GM18858 (cell line): ENCODE measurements around the gene GCN1.
"Not testable (repeated sequence)": the region's sequence is repeated elsewhere in the genome, so short reads cannot be mapped to it uniquely, and the experiment has no call there.

Source experiments
- ATAC-seq: cut with Tn5 transposase; IDR thresholded peaks from one replicate; pipeline ENCODE4 v1.9.1; 2021; ENCODE audit not compliant: unreplicated experiment

GCN1 gene

GRCh38 chr12:120215766-120216735 is 21.5 kb upstream of the GCN1 start:
- no peak for ATAC-seq

- ATAC-seq = no peak
Observed at GRCh38 chr12:120215357-120215735, 20.8 kb upstream of the GCN1 start.

DNA sequence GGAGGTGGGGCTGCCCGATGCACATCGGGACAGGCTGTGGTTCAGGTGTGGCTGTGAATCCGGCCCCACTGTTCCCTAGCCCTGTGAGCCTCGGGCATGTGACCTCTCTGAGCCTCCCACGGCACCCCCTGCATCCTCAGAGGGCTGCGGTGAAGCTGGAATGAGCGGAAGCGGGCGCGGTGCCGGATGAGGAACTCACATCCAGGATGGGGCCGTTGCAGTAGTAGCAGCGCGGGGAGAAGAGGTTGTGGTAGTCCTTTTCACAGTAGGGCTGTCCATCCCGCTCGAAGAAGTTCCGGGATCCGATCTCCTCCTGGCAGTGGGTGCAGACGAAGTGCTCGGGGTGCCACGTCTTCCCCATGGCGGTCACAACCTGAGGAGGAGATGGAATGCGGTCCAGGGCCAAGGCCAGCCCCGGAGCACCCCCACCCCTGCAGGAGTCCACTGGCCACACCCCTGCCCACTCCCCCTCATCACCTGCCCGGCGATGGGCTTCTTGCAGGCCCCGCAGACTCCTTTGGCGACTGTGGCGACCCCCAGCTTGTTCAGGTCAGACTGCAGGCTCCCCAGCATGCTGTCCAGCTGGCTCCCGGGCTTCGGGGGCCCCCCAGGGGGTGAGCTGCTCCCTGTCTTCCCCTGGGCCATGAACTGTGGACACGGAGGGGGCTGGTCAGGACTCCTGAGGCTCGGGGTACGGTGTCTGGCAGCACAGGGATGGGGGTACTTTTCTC is 20.3 kb upstream of the GCN1 start:
- no peak for ATAC-seq

- ATAC-seq = no peak
Observed at GRCh38 chr12:120213758-120214157, 19.2 kb upstream of the GCN1 start.

- ATAC-seq = not testable (repeated sequence)
Observed at GRCh38 chr12:120213182-120213581, 18.7 kb upstream of the GCN1 start.

GRCh38 chr12:120212301-120212700 is 17.8 kb upstream of the GCN1 start:
- ATAC-seq = no peak

DNA sequence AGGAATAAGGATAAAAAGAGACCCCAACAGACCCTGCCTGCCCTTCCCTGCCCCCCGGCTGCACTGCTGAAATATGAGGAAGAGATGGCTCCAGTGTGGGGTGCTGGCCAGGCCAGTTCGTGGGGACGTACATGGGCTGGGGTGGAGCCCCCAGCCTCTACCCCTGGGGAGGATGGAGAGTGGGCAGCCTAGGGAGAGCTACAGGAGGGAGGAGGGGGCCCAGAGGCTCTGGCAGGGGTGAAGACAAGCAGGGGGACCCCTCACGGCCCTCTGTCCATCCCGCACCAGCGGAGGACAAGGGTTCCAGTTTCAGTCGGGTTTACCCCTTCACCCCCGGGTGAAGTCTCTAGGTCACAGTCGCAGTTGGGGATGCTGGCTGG is 17.4 kb upstream of the GCN1 start:
- no peak for ATAC-seq

GRCh38 chr12:120211243-120211903 is 16.9 kb upstream of the GCN1 start:
- no peak for ATAC-seq

DNA sequence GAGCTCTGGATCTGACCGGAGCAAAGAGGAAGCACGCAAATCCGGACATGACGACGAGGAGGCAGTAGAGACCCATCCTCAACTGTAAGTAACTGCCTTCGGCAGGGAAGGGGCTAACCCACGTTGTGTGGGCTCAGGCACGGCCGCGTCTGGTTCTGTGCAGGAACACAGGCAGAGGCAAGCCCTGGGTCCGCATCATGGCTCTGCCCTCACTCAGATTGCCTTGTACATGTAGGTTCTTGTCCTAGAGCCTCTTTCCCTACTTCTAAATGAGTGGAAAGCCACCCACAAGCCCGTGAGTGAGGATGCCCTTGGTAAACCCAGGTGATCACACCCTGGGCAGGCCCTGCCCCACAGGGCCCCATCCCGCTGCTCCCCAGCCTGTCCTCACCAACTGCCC is 15.3 kb upstream of the GCN1 start:
- no peak for ATAC-seq

- ATAC-seq = no peak
Observed at GRCh38 chr12:120207227-120207626, 12.7 kb upstream of the GCN1 start.

DNA sequence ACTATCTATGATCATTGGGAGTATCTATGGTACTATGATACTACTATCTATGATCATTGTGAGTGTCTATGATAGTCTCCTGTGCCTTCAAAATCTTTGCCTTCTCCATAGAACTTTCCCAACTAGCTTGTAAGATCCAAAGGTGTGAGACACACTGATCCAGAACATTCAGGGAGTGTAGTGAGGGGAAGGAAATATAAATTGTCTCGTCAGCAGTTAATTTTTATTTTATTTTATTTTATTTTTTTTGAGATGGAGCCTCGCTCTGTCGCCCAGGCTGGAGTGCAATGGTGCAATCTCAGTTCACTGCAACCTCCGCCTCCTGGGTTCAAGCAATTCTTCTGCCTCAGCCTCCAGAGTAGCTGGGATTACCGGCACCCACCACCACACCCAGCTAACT is 12.3 kb upstream of the GCN1 start:
- not testable (repeated sequence) for ATAC-seq

DNA sequence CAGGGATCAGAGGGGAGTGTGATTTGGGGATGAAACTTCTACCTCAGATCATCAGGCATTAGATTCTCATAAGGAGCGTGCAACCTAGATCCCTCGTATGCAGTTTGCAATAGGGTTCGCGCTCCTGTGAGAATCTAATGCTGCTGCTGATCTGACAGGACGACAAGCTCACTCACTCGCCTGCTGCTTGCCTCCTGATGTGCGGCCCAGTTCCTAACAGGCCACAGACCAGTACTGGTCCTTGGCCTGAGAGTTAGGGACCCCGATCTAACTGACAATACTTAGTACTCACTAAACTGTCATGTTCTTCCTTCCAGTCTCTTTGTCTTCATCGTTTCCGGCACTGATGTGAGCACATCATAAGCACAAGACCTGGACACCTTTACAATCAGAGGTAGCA is 11.7 kb upstream of the GCN1 start:
- ATAC-seq = no peak

- ATAC-seq = no peak
Observed at GRCh38 chr12:120204171-120204570, 9.7 kb upstream of the GCN1 start.

DNA sequence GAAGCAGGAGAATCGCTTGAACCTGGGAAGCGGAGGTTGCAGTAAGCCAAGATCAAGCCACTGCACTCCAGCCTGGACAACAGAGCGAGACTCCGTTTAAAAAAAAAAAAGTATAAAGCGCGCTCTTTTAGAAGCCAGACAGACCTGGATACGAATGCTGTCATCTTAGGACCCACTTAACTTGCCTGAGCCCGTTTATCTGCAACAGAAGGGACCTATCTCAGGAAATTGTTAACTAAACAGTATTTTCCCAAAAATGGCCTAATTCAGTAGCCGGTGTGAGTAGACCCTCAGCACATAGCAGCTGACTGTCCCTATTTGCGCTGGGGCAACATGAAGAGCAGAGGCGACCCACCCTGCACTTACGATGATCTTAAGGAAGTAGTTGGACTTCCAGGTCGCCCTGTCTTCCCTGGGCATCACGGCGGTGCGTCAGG is 5.9 kb upstream of the GCN1 start:
- ATAC-seq = no peak

DNA sequence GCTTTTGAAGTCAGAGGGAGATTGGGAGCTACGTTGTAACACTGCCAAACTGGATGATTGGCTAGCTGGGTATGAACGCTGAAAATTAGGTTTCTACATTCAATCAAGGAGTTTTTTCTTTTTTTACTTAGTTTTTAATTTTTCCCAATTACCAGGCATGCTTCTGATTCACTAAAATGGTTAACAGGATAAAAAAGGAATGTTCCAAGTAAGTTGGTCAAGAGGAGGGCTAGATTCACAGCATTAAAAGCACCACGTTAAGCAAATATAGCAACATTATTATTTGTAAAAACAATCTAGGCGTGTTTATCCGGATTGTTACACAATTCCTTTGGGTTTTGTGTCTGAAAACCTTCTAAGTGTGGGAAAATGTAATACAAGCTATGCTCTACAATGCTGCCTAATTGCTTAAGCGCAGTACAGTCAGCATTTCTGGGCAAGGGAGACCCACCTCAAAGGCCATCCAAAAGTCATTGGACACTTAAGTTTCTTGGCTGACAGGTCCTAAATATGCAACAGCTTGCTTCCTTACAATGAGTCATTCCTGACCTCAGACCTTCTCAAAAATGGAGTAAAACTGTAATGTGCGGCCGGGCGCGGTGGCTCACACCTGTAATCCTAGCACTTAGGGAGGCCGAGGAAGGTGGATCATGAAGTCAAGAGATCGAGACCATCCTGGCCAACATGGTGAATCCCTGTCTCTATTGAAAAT is 5.2 kb upstream of the GCN1 start:
- ATAC-seq = no peak

DNA sequence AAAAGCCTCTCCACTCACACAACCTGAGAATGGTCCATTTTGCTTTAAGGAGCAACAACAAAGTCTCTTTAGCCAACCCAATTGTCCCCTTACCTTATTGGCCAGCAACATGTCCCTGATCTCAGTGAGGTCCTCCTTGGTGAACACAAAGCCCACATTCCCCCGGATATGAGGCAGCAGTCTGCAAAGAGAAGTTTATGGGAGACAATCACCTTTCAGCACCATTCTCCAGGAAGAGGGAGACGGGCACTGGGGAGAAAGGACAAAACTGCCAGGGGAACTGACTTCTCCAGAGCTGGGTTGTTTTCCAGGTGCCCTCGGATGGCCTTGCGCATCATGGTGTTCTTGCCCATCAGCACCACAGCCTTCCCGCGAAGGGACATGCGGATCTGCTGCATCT is 4.5 kb upstream of the GCN1 start:
- no peak for ATAC-seq

DNA sequence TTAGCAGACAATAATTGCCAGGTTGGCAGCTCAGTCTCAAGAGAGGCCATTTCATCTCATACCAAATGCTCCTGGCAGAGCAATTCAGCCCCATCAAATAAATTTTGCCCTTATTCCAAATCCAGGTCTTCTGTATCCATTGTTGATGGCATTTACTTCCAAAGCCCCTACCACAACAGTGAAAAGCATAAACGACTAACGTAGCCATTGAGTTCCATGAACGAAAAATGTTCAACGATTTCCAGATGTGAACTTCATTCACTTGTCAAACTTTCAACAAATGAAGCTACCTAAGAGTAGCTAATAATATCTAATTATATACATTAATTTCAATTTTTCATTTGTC is 3.0 kb upstream of the GCN1 start:
- no peak for ATAC-seq

GRCh38 chr12:120196817-120197541 is 2.5 kb upstream of the GCN1 start:
- not testable (repeated sequence) for ATAC-seq

- no peak for ATAC-seq
Observed at GRCh38 chr12:120196363-120196762, 1.8 kb upstream of the GCN1 start.

DNA sequence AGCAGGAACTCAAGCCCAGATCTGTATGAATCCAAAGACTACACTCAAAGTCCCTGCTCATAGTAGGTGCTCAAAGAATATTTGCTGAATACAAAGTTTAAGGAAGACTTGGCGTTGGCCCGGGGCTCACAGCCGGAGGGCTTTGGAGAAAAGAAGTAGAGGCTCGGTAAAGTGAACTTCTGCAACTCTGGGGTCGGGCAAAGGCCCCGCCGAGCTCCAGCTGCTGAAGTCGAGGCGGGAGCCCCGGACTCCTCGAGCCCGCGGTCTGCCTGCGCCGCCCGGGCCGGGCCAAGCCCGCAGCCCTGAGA is 335 bp downstream of the GCN1 start:
- ATAC-seq = no peak

DNA sequence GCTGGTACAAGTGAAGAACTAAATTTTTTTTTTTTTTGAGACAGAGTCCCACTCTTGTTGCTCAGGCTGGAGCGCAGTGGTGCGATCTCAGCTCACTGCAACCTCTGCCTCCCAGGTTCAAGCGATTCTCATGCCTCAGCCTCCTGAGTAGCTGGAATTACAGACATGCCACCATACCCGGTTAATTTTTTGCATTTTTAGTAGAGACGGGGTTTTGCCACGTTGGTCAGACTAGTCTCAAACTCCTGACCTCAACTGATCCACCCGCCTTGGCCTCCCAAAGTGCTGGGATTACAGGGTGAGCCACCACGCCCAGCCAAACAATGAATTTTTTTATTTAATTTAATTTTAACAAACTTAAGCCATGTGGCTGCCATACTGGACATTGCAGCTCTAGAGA is 1.2 kb downstream of the GCN1 start:
- not testable (repeated sequence) for ATAC-seq
